ENCODE data around the gene RWDD4. TPM values are rescaled to one million over a fixed set of nuclear protein-coding genes. Genes with fewer than 3 reads are reported as not detected.

Gene RWDD4
- total RNA-seq, 2 experiments from 2014 or later: 9.9 to 10.5 TPM

DNA sequence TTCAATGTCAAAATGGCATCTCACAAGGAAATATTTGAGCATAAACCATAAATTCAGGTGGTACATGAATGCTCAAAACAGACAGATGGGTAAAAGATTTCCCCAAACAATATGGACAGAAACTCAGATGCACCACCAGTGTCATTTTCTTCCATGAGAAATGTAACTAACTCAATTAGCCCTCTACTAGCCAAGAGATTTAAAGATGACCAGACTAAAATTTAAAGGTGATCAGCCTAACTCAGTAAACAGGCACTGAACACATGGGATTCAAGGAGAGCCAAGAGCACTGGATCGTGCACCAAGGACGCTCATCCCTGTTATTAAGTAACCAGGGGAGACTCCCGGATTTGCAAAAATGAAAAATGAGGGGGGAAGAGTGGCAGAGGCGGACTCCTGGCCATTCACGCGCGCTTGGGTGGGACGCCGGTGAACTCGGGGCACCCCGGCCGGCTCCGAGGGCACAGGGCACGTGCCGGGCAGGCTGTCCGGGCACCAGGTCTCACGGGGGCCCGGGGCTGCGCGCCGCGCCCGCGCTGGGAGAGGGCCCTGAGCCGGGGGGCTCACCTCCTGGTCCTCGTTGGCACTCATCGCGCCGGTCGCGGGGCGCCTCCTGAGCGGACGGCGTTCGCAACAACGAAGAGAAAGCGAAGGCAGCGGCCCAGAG, 490 bp downstream of the RWDD4 start:
- TF ChIP-seq, protein P1, sequence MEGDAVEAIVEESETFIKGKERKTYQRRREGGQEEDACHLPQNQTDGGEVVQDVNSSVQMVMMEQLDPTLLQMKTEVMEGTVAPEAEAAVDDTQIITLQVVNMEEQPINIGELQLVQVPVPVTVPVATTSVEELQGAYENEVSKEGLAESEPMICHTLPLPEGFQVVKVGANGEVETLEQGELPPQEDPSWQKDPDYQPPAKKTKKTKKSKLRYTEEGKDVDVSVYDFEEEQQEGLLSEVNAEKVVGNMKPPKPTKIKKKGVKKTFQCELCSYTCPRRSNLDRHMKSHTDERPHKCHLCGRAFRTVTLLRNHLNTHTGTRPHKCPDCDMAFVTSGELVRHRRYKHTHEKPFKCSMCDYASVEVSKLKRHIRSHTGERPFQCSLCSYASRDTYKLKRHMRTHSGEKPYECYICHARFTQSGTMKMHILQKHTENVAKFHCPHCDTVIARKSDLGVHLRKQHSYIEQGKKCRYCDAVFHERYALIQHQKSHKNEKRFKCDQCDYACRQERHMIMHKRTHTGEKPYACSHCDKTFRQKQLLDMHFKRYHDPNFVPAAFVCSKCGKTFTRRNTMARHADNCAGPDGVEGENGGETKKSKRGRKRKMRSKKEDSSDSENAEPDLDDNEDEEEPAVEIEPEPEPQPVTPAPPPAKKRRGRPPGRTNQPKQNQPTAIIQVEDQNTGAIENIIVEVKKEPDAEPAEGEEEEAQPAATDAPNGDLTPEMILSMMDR (IDR thresholded peaks at IDR 0.05): no peak
- peak overlapping the region; percentile 81 for H3K4me3 ChIP-seq (ENCODE audit: low read length)
- H3K4me1 Mint-ChIP-seq (ENCODE audit: low read depth): peaks cover 53% of the 10 kb centered on the region
- ChIA-PET CTCF (no interaction called here), POLR2A (interaction anchor here (0.9 to 2.1 kb wide), 3 partner anchors 12 to 214 kb away, joined by 3 to 14 read pairs (median 13); partner anchors contain the start of genes CDKN2AIP and ING2)
- H3K27ac ChIP-seq (ENCODE audit: low read depth in 1 of 2, low read length in 2 of 2): peak overlapping the region in 1 of 2 donors; percentile 61
- H3K4me3 Mint-ChIP-seq: peak overlapping the region; percentile 94
- H3K27me3 ChIP-seq (ENCODE audit: control insufficient read depth in 1 of 2, insufficient read depth in 2 of 2, low read length in 2 of 2): no peaks in the 10 kb centered on the region
- DNase-seq (peak in 9 of 14 experiments; percentile 2 to 52 (median 12)), ATAC-seq (ENCODE audit: poor library complexity) (no peak)
- intact Hi-C loops (cut with DNase I, micrococcal nuclease): loop anchor here (1.0 to 10.0 kb wide), 6 partner anchors 152 to 1166 kb away; partner anchors contain the start of genes ACSL1 (in 1 of the 2), CDKN2AIP (in 1 of the 2) and ING2 (in 1 of the 2)
- peaks cover 24% of the 10 kb centered on the region for H3K4me1 ChIP-seq (ENCODE audit: insufficient read depth, low read length)
- H3K27me3 Mint-ChIP-seq: no peaks in the 10 kb centered on the region
- H3K36me3 ChIP-seq (ENCODE audit: insufficient read depth, low read length): peaks cover 10% of the 10 kb centered on the region
- peaks cover 34% of the 10 kb centered on the region for H3K36me3 Mint-ChIP-seq (ENCODE audit: low read depth)
- peak overlapping the region; percentile 93 for H3K27ac Mint-ChIP-seq
- H3K9me3 Mint-ChIP-seq: no peaks in the 10 kb centered on the region
- H3K9me3 ChIP-seq (ENCODE audit: control insufficient read depth in 1 of 2, insufficient read depth in 1 of 2, low read length in 2 of 2): no peaks in the 10 kb centered on the region

DNA sequence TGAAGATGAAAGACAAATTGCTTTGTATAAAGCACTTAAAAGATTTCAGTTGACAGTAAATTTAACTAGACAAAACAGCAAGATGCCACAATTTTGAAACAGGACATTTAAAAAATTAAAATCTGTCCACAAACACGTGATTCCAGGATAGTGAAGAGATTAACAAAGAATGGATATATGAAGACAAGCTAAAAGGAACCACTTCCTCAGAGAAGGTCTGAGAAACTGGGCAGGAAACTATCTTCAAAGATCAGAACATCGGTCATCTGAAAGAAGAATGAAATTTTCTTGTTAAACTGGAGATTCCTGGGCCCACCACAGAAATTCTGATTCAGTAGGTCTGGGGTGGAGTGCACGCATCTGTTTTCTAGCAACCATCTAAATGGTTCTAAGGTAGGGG, 1.4 kb downstream of the RWDD4 start:
- H3K4me1 ChIP-seq (ENCODE audit: insufficient read depth, low read length): peaks cover 24% of the 10 kb centered on the region
- Mint-ChIP-seq H3K4me3 (peak overlapping the region; percentile 94), H3K9me3 (no peaks in the 10 kb centered on the region), H3K27ac (peak overlapping the region; percentile 93), H3K4me1 (ENCODE audit: low read depth) (peaks cover 53% of the 10 kb centered on the region), H3K27me3 (no peaks in the 10 kb centered on the region), H3K36me3 (ENCODE audit: low read depth) (peaks cover 43% of the 10 kb centered on the region)
- ChIA-PET CTCF (no interaction called here), POLR2A (interaction anchor here (1.0 kb wide), 1 partner anchor 10 kb away, joined by 5 read pairs; no protein-coding TSS in a partner anchor)
- TF ChIP-seq, protein P1 (IDR thresholded peaks at IDR 0.05): no peak
- intact Hi-C loops (cut with DNase I, micrococcal nuclease): loop anchor here in 1 of 2 experiments (10.0 kb wide), 2 partner anchors 183 to 1167 kb away; partner anchors contain the start of gene ACSL1
- H3K9me3 ChIP-seq (ENCODE audit: control insufficient read depth in 1 of 2, insufficient read depth in 1 of 2, low read length in 2 of 2): no peaks in the 10 kb centered on the region
- H3K4me3 ChIP-seq (ENCODE audit: low read length): peak overlapping the region; percentile 81
- no peaks in the 10 kb centered on the region for H3K27me3 ChIP-seq (ENCODE audit: control insufficient read depth in 1 of 2, insufficient read depth in 2 of 2, low read length in 2 of 2)
- no peak overlapping the region for H3K27ac ChIP-seq (ENCODE audit: low read depth in 1 of 2, low read length in 2 of 2)
- ATAC-seq (ENCODE audit: poor library complexity) (no peak), DNase-seq (no peak)
- H3K36me3 ChIP-seq (ENCODE audit: insufficient read depth, low read length): peaks cover 17% of the 10 kb centered on the region

DNA sequence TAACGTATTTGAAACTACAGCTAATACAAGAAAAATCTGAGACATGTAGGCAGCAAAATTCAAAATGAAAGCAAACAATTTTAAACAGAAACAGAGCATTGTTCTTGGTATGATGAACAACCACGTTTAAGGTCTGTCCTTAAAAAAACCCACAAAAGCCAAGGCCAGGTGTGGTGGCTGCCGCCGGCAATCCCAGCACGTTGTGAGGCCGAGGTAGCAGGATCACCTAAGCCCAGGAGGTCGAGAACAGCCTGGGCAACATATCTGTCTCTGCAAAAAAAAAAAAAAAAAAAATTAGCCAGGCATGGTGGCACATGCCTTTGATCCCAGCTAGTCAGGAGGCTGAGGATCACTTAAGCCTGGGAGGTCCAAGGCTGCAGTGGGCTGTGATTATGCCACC, 13.7 kb downstream of the RWDD4 start:
- TF ChIP-seq, protein P1 (IDR thresholded peaks at IDR 0.05): no peak
- Mint-ChIP-seq H3K27ac (no peak overlapping the region), H3K4me1 (ENCODE audit: low read depth) (no peaks in the 10 kb centered on the region), H3K4me3 (no peak overlapping the region), H3K9me3 (no peaks in the 10 kb centered on the region), H3K36me3 (ENCODE audit: low read depth) (peaks cover 69% of the 10 kb centered on the region), H3K27me3 (no peaks in the 10 kb centered on the region)
- H3K4me1 ChIP-seq (ENCODE audit: insufficient read depth, low read length): no peaks in the 10 kb centered on the region
- ATAC-seq (ENCODE audit: poor library complexity) (no peak), DNase-seq (no peak)
- H3K27me3 ChIP-seq (ENCODE audit: control insufficient read depth in 1 of 2, insufficient read depth in 2 of 2, low read length in 2 of 2): no peaks in the 10 kb centered on the region
- intact Hi-C loops (cut with DNase I, micrococcal nuclease): no loop called here
- H3K36me3 ChIP-seq (ENCODE audit: insufficient read depth, low read length): peaks cover 53% of the 10 kb centered on the region
- POLR2A ChIA-PET: no interaction called here
- H3K9me3 ChIP-seq (ENCODE audit: control insufficient read depth in 1 of 2, insufficient read depth in 1 of 2, low read length in 2 of 2): no peaks in the 10 kb centered on the region
- no peak overlapping the region for H3K4me3 ChIP-seq (ENCODE audit: low read length)
- CTCF ChIA-PET: no interaction called here
- no peak overlapping the region for H3K27ac ChIP-seq (ENCODE audit: low read depth in 1 of 2, low read length in 2 of 2)

Data from CD4-positive, alpha-beta T cell (primary cell).